ENCODE results near the gene TNPO2.

TNPO2 gene

GRCh38 chr19:12723641-12724426, at the start of gene TNPO2:
TSS of gene TNPO2 (minus strand) at chr19:12723932. CDS start at chr19:12720977, 2,955 bp downstream.
- peak; percentile 83 for DNase-seq (ENCODE audit: insufficient read length, low spot score)

GRCh38 chr19:12772323-12772722, 48.6 kb upstream of the TNPO2 start:
- FAIRE-seq, result no peak
- no peak for DNase-seq (ENCODE audit: insufficient read length, low spot score)

More at GRCh38 chr19:12723641-12724426, at the start of gene TNPO2:
- peak; percentile 80 for FAIRE-seq

- FAIRE-seq (no peak), DNase-seq (ENCODE audit: insufficient read length, low spot score) (no peak)
Measured at GRCh38 chr19:12770922-12771321, 47.2 kb upstream of the TNPO2 start.

- FAIRE-seq (no peak), DNase-seq (ENCODE audit: insufficient read length, low spot score) (no peak)
Measured at GRCh38 chr19:12769689-12770088, 46.0 kb upstream of the TNPO2 start.

GRCh38 chr19:12767666-12768065, 43.9 kb upstream of the TNPO2 start:
- DNase-seq (ENCODE audit: insufficient read length, low spot score) (no peak), FAIRE-seq (no peak)

- FAIRE-seq (no peak), DNase-seq (ENCODE audit: insufficient read length, low spot score) (no peak)
Measured at GRCh38 chr19:12767150-12767549, 43.4 kb upstream of the TNPO2 start.

GRCh38 chr19:12766051-12766521, 42.4 kb upstream of the TNPO2 start:
- FAIRE-seq (no peak), DNase-seq (ENCODE audit: insufficient read length, low spot score) (no peak)

GRCh38 chr19:12764698-12765097, 41.0 kb upstream of the TNPO2 start:
- DNase-seq (ENCODE audit: insufficient read length, low spot score) (no peak), FAIRE-seq (no peak)

- DNase-seq (ENCODE audit: insufficient read length, low spot score) (no peak), FAIRE-seq (no peak)
Measured at GRCh38 chr19:12763100-12763499, 39.4 kb upstream of the TNPO2 start.

- DNase-seq (ENCODE audit: insufficient read length, low spot score), result no peak
- FAIRE-seq, result no peak
Measured at GRCh38 chr19:12759686-12760085, 36.0 kb upstream of the TNPO2 start.

- DNase-seq (ENCODE audit: insufficient read length, low spot score) (no peak), FAIRE-seq (no peak)
Measured at GRCh38 chr19:12757544-12758274, 34.0 kb upstream of the TNPO2 start.

GRCh38 chr19:12756150-12756883, 32.6 kb upstream of the TNPO2 start:
- FAIRE-seq (no peak), DNase-seq (ENCODE audit: insufficient read length, low spot score) (no peak)

GRCh38 chr19:12754465-12755196, 30.9 kb upstream of the TNPO2 start:
- DNase-seq (ENCODE audit: insufficient read length, low spot score) (no peak), FAIRE-seq (no peak)

GRCh38 chr19:12752056-12752781, 28.5 kb upstream of the TNPO2 start:
- DNase-seq (ENCODE audit: insufficient read length, low spot score) (no peak), FAIRE-seq (no peak)

- DNase-seq (ENCODE audit: insufficient read length, low spot score), result no peak
- no peak for FAIRE-seq
Measured at GRCh38 chr19:12751635-12752034, 27.9 kb upstream of the TNPO2 start, which contains the start of gene BEST2. TSS of gene BEST2 (plus strand) at chr19:12751791. CDS start at chr19:12752593, 802 bp downstream.

GRCh38 chr19:12750851-12751250, 27.1 kb upstream of the TNPO2 start:
- FAIRE-seq (peak; percentile 40), DNase-seq (ENCODE audit: insufficient read length, low spot score) (no peak)

GRCh38 chr19:12749938-12750521, 26.3 kb upstream of the TNPO2 start:
- no peak for DNase-seq (ENCODE audit: insufficient read length, low spot score)

GRCh38 chr19:12748489-12748888, 24.8 kb upstream of the TNPO2 start:
- FAIRE-seq, result no peak

More at GRCh38 chr19:12749938-12750521, 26.3 kb upstream of the TNPO2 start:
- FAIRE-seq, result no peak

GRCh38 chr19:12745166-12745897, 21.6 kb upstream of the TNPO2 start:
- DNase-seq (ENCODE audit: insufficient read length, low spot score), result no peak
- FAIRE-seq, result peak; percentile 9

More at GRCh38 chr19:12748489-12748888, 24.8 kb upstream of the TNPO2 start:
- no peak for DNase-seq (ENCODE audit: insufficient read length, low spot score)

Measured in HTR-8/SVneo (cell line).